ENCODE data around the gene TMEM131L.
"Not testable (repeated sequence)": the region's sequence is repeated elsewhere in the genome, so short reads cannot be mapped to it uniquely, and the experiment has no call there.

Gene TMEM131L

GRCh38 chr4:153440475-153440874, 25.7 kb upstream of the TMEM131L start:
- no peak for TF ChIP-seq CTCF (IDR thresholded peaks at IDR 0.05; ENCODE audit: insufficient read depth, low read length, poor library complexity, severe bottlenecking)
- Histone ChIP-seq H3K27me3 (replicated peaks; ENCODE audit: control insufficient read depth, insufficient read depth, low read length) (no peaks in the 10 kb centered on the region), H3K36me3 (ENCODE audit: control insufficient read depth, insufficient read depth, low read length) (no peaks in the 10 kb centered on the region), H3K4me3 (replicated peaks; ENCODE audit: low read depth, low read length) (no peak overlapping the region)
- DNase-seq (ENCODE audit: extremely low read depth, insufficient read length): no peak

GRCh38 chr4:153447175-153447905, 18.8 kb upstream of the TMEM131L start:
- Histone ChIP-seq H3K4me3 (replicated peaks; ENCODE audit: low read depth, low read length) (no peak overlapping the region), H3K36me3 (ENCODE audit: control insufficient read depth, insufficient read depth, low read length) (no peaks in the 10 kb centered on the region), H3K27me3 (replicated peaks; ENCODE audit: control insufficient read depth, insufficient read depth, low read length) (no peaks in the 10 kb centered on the region)
- DNase-seq (ENCODE audit: extremely low read depth, insufficient read length): no peak
- TF ChIP-seq CTCF (IDR thresholded peaks at IDR 0.05; ENCODE audit: insufficient read depth, low read length, poor library complexity, severe bottlenecking): no peak

- H3K36me3 ChIP-seq (ENCODE audit: control insufficient read depth, insufficient read depth, low read length): no peaks in the 10 kb centered on the region
- H3K4me3 ChIP-seq (replicated peaks; ENCODE audit: low read depth, low read length): no peak overlapping the region
- TF ChIP-seq CTCF (IDR thresholded peaks at IDR 0.05; ENCODE audit: insufficient read depth, low read length, poor library complexity, severe bottlenecking): no peak
- DNase-seq (ENCODE audit: extremely low read depth, insufficient read length): no peak
- no peaks in the 10 kb centered on the region for H3K27me3 ChIP-seq (replicated peaks; ENCODE audit: control insufficient read depth, insufficient read depth, low read length)
These were observed 18.0 kb upstream of the TMEM131L start for GRCh38 chr4:153448003-153448731.

- H3K36me3 ChIP-seq (ENCODE audit: control insufficient read depth, insufficient read depth, low read length): no peaks in the 10 kb centered on the region
- H3K4me3 ChIP-seq (replicated peaks; ENCODE audit: low read depth, low read length): no peak overlapping the region
- no peak for TF ChIP-seq CTCF (IDR thresholded peaks at IDR 0.05; ENCODE audit: insufficient read depth, low read length, poor library complexity, severe bottlenecking)
- H3K27me3 ChIP-seq (replicated peaks; ENCODE audit: control insufficient read depth, insufficient read depth, low read length): no peaks in the 10 kb centered on the region
- DNase-seq (ENCODE audit: extremely low read depth, insufficient read length): no peak
These were observed 16.8 kb upstream of the TMEM131L start for GRCh38 chr4:153449338-153449737.

GRCh38 chr4:153450544-153450917, 15.6 kb upstream of the TMEM131L start:
- no peaks in the 10 kb centered on the region for H3K36me3 ChIP-seq (ENCODE audit: control insufficient read depth, insufficient read depth, low read length)
- no peaks in the 10 kb centered on the region for H3K27me3 ChIP-seq (replicated peaks; ENCODE audit: control insufficient read depth, insufficient read depth, low read length)
- no peak for DNase-seq (ENCODE audit: extremely low read depth, insufficient read length)
- no peak overlapping the region for H3K4me3 ChIP-seq (replicated peaks; ENCODE audit: low read depth, low read length)
- TF ChIP-seq CTCF (IDR thresholded peaks at IDR 0.05; ENCODE audit: insufficient read depth, low read length, poor library complexity, severe bottlenecking): no peak

GRCh38 chr4:153451145-153451544, 15.0 kb upstream of the TMEM131L start:
- H3K4me3 ChIP-seq (replicated peaks; ENCODE audit: low read depth, low read length); H3K27me3 ChIP-seq (replicated peaks; ENCODE audit: control insufficient read depth, insufficient read depth, low read length); H3K36me3 ChIP-seq (ENCODE audit: control insufficient read depth, insufficient read depth, low read length); DNase-seq (ENCODE audit: extremely low read depth, insufficient read length): not testable (repeated sequence)
